HepG2 (cell line): Measurements from ENCODE around the gene ZBED6. TPM values are rescaled to one million over a fixed set of nuclear protein-coding genes. Genes with fewer than 3 reads are reported as not detected.

Experiments
- AKNA ChIP-seq: sonication (generic); formaldehyde crosslinking; IDR thresholded peaks from 2 replicates; pipeline ENCODE4 v1.4.0; 2020; ENCODE audit warnings: missing genetic modification reagents, borderline replicate concordance
- ATF7 ChIP-seq, 2 experiments: fragments of 450-650 bp in 1 of 2; sonication (generic) in 1 of 2; formaldehyde crosslinking in 1 of 2; IDR thresholded peaks; 2 replicates each; pipeline versions ENCODE4 v1.4.0 to v1.6.1; 2016 to 2020; ENCODE audit warnings: antibody characterized with exemption in 1 of 2, mild to moderate bottlenecking in 1 of 2, missing genetic modification reagents in 1 of 2
- CC2D1A ChIP-seq: sonication (generic); formaldehyde crosslinking; IDR thresholded peaks from 2 replicates; pipeline ENCODE4 v1.8.1; 2023; ENCODE audit warnings: mild to moderate bottlenecking, missing genetic modification reagents
- ELF4 ChIP-seq: sonication (generic); formaldehyde crosslinking; IDR thresholded peaks from 2 replicates; pipeline ENCODE4 v1.5.0; 2020; ENCODE audit warnings: missing genetic modification reagents, mild to moderate bottlenecking, moderate library complexity, borderline replicate concordance
- ESRRA ChIP-seq: sonication (generic); formaldehyde crosslinking; IDR thresholded peaks from 2 replicates; pipeline ENCODE4 v1.5.1; 2020; ENCODE audit warnings: mild to moderate bottlenecking, low read depth, missing genetic modification reagents
- ETV5 ChIP-seq: IDR thresholded peaks from 2 replicates; pipeline ENCODE4 v1.6.1; 2018; ENCODE audit warnings: missing biosample characterization, missing genetic modification reagents, inconsistent platforms, borderline replicate concordance
- HDAC1 ChIP-seq: sonication (generic); formaldehyde crosslinking; IDR thresholded peaks from 2 replicates; pipeline ENCODE4 v1.5.1; 2020; ENCODE audit warnings: mild to moderate bottlenecking, missing genetic modification reagents
- HIC2 ChIP-seq: sonication (generic); formaldehyde crosslinking; IDR thresholded peaks from 2 replicates; pipeline ENCODE4 v1.9.0; 2022; ENCODE audit warnings: low read depth, missing genetic modification reagents
- HNRNPK ChIP-seq: fragments of 200-400 bp; formaldehyde crosslinking; IDR thresholded peaks from 2 replicates; pipeline ENCODE4 v1.6.1; 2018; ENCODE audit warnings: low read length, low read depth, moderate library complexity, mild to moderate bottlenecking; ENCODE audit not compliant: poor library complexity, severe bottlenecking
- MAZ ChIP-seq, 2 experiments: sonication (generic) in 1 of 2; formaldehyde crosslinking in 1 of 2; IDR thresholded peaks; 2 replicates each; pipeline versions ENCODE4 v1.5.0 to v1.6.1; 2012 to 2020; ENCODE audit warnings: low read depth in 2 of 2, mild to moderate bottlenecking in 2 of 2, borderline replicate concordance in 1 of 2, improper control_type of control experiment in 1 of 2, low read length in 1 of 2, missing genetic modification reagents in 1 of 2, moderate library complexity in 1 of 2
- PCBP1 ChIP-seq: fragments of 200-400 bp; formaldehyde crosslinking; IDR thresholded peaks from 2 replicates; pipeline ENCODE4 v1.6.1; 2017; ENCODE audit warnings: mild to moderate bottlenecking, low read depth, low read length, borderline replicate concordance
- SAP130 ChIP-seq: IDR thresholded peaks from 2 replicates; pipeline ENCODE4 v1.6.1; 2016; ENCODE audit warnings: low read depth
- SMAD9 ChIP-seq: sonication (generic); formaldehyde crosslinking; IDR thresholded peaks from 2 replicates; pipeline ENCODE4 v1.5.1; 2020; ENCODE audit warnings: mild to moderate bottlenecking, missing genetic modification reagents
- SOX5 ChIP-seq: IDR thresholded peaks from 2 replicates; pipeline ENCODE4 v1.6.1; 2016; ENCODE audit warnings: borderline replicate concordance
- SPEN ChIP-seq: sonication (generic); formaldehyde crosslinking; IDR thresholded peaks from 2 replicates; pipeline ENCODE4 v1.5.1; 2020; ENCODE audit warnings: low read depth, mild to moderate bottlenecking, missing genetic modification reagents
- TSC22D2 ChIP-seq: sonication (generic); formaldehyde crosslinking; IDR thresholded peaks from 2 replicates; pipeline ENCODE4 v1.5.1; 2020; ENCODE audit warnings: missing genetic modification reagents, mild to moderate bottlenecking, borderline replicate concordance
- ZEB1 ChIP-seq: IDR thresholded peaks from 2 replicates; pipeline ENCODE4 v1.6.1; 2012; ENCODE audit warnings: mild to moderate bottlenecking, low read depth, inconsistent platforms; ENCODE audit not compliant: insufficient replicate concordance
- ZNF343 ChIP-seq: sonication (generic); formaldehyde crosslinking; IDR thresholded peaks from 2 replicates; pipeline ENCODE4 v1.4.0; 2020; ENCODE audit warnings: mild to moderate bottlenecking, missing genetic modification reagents
- ZNF446 ChIP-seq: sonication (generic); formaldehyde crosslinking; IDR thresholded peaks from 2 replicates; pipeline ENCODE4 v1.5.0; 2020; ENCODE audit warnings: mild to moderate bottlenecking, missing genetic modification reagents
- ZNF556 ChIP-seq: sonication (generic); formaldehyde crosslinking; IDR thresholded peaks from 2 replicates; pipeline ENCODE4 v1.4.0; 2020; ENCODE audit warnings: mild to moderate bottlenecking, missing genetic modification reagents, borderline replicate concordance
- ZNF614 ChIP-seq: IDR thresholded peaks from 2 replicates; pipeline ENCODE4 v1.6.1; 2018; ENCODE audit warnings: missing biosample characterization, missing genetic modification reagents, inconsistent platforms, borderline replicate concordance
- ZUFSP ChIP-seq: sonication (generic); formaldehyde crosslinking; IDR thresholded peaks from 2 replicates; pipeline ENCODE4 v1.9.0; 2021; ENCODE audit warnings: missing genetic modification reagents, mild to moderate bottlenecking, borderline replicate concordance
- polyA plus RNA-seq, 8 experiments: library from polyadenylated mRNA; depleted of rRNA in 3 of 8; stranded (reverse) in 7 of 8; unstranded in 1 of 8; fragments of >200 nt; fragmentation: Illumina TruSeq in 4 of 8; extraction: Trizol in 4 of 8; gene quantifications; 2 replicates each; pipeline versions ENCODE4 v1.2.1 to v1.2.3, GENCODE V29; 2011 to 2016; ENCODE audit warnings: low read depth in 4 of 8, missing spikeins in 1 of 8, mixed read lengths in 1 of 8; ENCODE audit not compliant: insufficient read depth in 1 of 8
- total RNA-seq, 5 experiments: library from RNA; depleted of rRNA; stranded (reverse); fragments of >200 nt; fragmentation: Illumina TruSeq; extraction: Trizol; gene quantifications; 2 replicates each; pipeline ENCODE4 v1.2.3, GENCODE V29; 2016; ENCODE audit warnings: low read depth in 1 of 5

Gene ZBED6
- total and polyA plus RNA-seq, 2 of the 13 experiments (the other 11 are each of a cell fraction or from before 2014, with no cell fraction given), result 9.3 to 12.5 TPM

GRCh38 chr1:203796236-203796605, 798 bp downstream of the ZBED6 start (continued):
- no peak for TF ChIP-seq SOX5 (CRISPR knock-in tag)
- TF ChIP-seq HNRNPK, result peak; percentile 61
- TF ChIP-seq ZNF343 (CRISPR knock-in tag), result no peak
- TF ChIP-seq SMAD9, result no peak
- TF ChIP-seq ZNF556 (CRISPR knock-in tag), result no peak
- no peak for TF ChIP-seq AKNA
- TF ChIP-seq HDAC1 (CRISPR knock-in tag), result 0 out of 2 replicates have a peak, but pooled peaks have one; percentile 4
- no peak for TF ChIP-seq ESRRA (CRISPR knock-in tag)
- TF ChIP-seq PCBP1, result 0 out of 2 replicates have a peak, but pooled peaks have one; percentile 6
- peak; percentile 36 for TF ChIP-seq SAP130 (CRISPR knock-in tag)
- no peak for TF ChIP-seq ZEB1
- no peak for TF ChIP-seq TSC22D2 (CRISPR knock-in tag)
- TF ChIP-seq SPEN, result no peak
- no peak for TF ChIP-seq ELF4 (CRISPR knock-in tag)
- 0 out of 2 replicates have a peak, but pooled peaks have one; percentile 20 for TF ChIP-seq ETV5 (CRISPR knock-in tag)
- no peak for TF ChIP-seq ZNF614 (CRISPR knock-in tag)
- TF ChIP-seq ZUFSP (CRISPR knock-in tag), result no peak
- no peak for TF ChIP-seq ATF7 (IDR thresholded peaks at IDR 0.05)
- no peak for TF ChIP-seq ATF7 (CRISPR knock-in tag; IDR thresholded peaks at IDR 0.05)
- no peak for TF ChIP-seq ZNF446 (CRISPR knock-in tag)
- no peak for TF ChIP-seq MAZ (IDR thresholded peaks at IDR 0.05; ENCODE audit: borderline replicate concordance, low read depth, low read length)
- no peak for TF ChIP-seq MAZ (CRISPR knock-in tag; IDR thresholded peaks at IDR 0.05; ENCODE audit: low read depth)
- no peak for TF ChIP-seq HIC2 (CRISPR knock-in tag)
- no peak for TF ChIP-seq CC2D1A
